Activated T-helper 1 cell treated with anti-CD3 and anti-CD28 coated beads, Interleukin-2, amount 50 U/mL, for 16 hours (primary cell): ENCODE measurements around the gene PDXDC1.
"Not testable (repeated sequence)": the region's sequence is repeated elsewhere in the genome, so short reads cannot be mapped to it uniquely, and the experiment has no call there.

Experiments used
- DNase-seq, 2 donors: peaks; one replicate each; pipeline ENCODE4 v3.0.0-alpha.2; 2020; ENCODE audit warnings: low read depth in 1 of 2, low spot score in 1 of 2

Gene PDXDC1

GRCh38 chr16:15132719-15133428 is 158.0 kb downstream of the PDXDC1 start:
- DNase-seq = not testable (repeated sequence)

DNA sequence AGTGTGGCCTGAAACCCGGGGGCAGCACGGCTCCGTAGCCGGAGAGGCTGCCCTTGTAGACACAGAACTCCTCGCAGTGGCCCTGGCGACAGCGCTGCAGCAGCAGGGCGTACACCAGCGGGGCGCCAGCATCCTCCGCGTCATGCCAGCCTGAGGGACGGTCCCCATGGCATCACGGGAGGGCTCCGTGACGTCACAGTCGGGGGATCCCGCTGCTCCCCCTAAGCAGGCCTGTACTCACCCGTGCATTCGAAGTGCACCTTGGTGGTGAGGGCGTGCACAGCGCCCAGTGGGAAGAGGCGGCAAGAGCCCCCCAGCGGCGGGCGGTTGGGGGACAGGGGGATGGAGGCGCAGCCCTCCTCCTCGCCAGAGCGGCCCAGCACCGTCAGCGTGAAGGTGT is 158.7 kb downstream of the PDXDC1 start:
- DNase-seq = not testable (repeated sequence)

DNA sequence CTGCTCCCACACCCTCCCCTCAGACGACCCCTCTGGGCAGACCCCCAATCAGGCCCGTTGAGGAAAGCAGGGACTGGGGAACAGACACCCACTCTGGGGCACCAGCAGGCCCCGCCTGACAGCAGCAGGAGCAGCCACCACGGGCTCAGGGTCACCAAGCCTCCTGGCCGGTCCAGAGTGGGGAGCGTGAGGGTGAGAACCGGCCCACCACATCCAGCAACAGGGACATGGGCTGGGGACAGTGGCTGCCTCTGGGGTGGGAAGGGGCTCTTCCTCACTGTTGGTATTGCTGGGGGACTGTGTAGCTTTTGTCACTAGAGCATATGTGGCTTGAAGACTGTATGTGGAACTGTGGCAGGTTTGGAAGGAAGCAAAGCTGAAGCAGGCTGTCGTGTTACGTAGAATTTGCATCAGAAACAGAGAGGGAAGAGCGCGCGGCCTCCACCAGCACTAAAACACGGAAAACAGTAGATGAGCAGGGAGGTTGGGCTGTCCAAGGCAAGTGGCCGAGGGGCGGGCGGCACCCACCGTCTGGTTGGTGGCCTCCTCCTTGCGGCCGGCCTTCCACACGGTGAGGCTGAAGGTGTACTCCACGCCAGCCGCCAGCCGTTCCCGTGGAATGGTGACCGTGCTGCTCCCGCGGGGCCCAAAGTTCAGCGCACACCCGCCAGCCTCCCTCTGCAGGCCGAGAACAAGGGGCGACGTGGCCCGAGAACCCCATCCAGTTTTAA is 160.1 kb downstream of the PDXDC1 start:
- DNase-seq = not testable (repeated sequence)

GRCh38 chr16:15135483-15136360 is 160.9 kb downstream of the PDXDC1 start:
- not testable (repeated sequence) for DNase-seq

DNA sequence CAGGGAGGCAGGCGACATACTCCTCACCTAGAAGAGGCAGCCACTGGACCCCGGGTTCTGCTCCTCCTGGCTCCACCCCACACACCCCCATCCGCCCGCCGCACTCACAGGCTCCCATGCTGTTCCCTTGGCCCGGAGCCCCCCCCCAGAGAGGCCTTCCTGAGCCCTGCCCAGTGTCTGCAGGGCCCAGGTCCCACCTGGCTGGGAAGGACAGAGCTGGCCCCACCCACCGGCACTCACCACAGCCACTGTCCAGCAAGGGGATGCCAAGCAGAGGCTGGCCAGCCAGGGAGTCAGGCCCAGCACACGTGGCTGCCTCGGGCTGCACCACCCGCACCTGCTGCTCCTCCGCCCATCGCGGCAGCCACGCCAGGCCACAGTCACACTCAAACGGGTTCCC is 162.7 kb downstream of the PDXDC1 start:
- DNase-seq = not testable (repeated sequence)

- not testable (repeated sequence) for DNase-seq
These were observed 165.9 kb downstream of the PDXDC1 start for GRCh38 chr16:15140444-15141365.

DNA sequence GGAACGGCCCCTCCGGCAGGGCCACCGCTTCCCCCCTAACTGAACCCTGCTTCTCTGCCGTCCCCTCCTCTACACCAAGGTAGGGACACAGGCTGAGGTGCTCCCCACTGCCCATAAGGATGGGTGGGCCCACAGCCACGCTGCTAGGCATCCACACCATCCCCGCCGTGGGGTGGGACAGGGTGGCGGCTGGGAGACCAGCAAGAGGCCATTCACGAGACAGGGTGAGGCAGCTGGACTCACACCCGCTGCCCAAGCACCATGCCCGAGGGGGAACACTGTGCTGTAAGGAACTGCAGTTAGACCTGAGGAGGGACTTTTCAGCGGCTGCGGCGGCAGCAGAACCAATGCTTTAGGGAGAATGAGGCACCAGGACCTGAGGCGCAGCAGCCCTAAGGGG is 166.8 kb downstream of the PDXDC1 start:
- no peak for DNase-seq

DNA sequence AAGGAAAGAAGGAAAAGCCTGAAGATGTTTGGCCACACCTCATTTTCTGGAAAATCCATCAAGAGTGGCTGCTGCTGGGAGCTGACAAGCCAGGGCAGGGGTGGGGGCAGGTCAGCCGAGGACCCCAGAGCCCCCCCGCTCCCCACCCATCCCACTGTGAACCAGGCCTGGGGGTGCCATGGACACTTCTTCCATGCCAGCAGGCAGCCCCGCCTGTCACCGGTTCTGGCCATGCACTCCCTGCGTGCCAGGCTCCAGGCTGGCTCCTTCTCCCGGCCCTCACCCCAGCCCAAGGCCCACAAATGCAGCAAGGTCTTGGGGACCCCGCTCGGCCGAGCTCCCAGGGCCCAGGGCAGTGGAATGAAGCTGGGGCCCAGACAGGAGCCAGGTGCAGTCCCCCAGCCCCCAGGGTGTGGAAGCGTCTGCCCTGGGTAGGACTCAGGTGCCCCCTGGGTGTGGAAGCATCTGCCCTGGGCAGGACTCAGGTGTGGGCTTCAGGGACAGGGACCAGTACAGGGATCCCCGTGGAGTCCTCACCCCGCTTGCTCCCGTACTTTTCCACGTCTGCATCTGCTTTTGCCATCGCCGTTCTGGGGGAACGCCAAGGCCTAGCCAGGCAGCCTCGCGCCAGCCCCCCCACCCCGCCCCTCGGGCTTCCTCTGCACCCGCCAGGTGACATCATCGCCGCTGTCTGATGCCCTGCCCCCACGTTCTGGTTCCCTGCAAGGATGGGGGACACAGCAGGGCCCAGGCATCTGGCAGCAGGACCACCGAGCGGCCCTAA is 167.5 kb downstream of the PDXDC1 start:
- DNase-seq = not testable (repeated sequence)

DNA sequence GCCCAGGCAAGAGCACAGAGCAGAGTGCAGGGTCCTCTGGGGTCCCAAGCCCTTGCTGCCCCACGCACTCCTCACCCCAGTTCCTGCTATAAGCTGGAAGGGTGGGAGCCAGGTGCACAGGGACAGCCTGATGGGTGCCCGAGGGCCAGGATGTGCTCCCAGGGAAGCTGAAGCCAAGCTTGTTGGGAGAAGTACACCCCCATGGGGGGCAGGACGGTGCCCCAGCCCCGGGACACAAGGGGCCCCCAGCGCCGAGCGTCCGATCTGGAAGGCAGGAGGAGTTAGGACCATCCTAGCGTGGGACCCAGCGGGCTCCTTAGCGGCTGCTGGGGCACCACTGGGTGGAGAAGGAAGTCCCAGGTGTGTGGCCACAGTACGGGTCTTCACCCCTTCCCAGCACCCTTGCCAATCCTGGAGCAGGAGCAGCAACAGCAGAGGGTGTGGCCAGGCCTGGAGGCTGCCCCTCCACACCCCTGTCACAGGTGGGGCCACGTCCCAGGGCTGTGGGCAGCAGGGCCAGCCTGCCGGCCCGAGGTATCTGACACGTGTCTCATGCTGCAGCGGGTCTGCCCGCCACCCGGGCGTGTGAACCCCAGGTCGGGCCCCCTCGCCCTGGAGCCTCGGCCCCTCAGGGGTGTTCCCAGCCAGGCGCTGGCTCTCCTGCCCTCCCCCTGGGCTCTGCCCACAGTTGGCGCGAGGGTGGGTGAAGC is 168.2 kb downstream of the PDXDC1 start:
- DNase-seq = not testable (repeated sequence)

GRCh38 chr16:15143601-15144091 is 168.8 kb downstream of the PDXDC1 start:
- not testable (repeated sequence) for DNase-seq

DNA sequence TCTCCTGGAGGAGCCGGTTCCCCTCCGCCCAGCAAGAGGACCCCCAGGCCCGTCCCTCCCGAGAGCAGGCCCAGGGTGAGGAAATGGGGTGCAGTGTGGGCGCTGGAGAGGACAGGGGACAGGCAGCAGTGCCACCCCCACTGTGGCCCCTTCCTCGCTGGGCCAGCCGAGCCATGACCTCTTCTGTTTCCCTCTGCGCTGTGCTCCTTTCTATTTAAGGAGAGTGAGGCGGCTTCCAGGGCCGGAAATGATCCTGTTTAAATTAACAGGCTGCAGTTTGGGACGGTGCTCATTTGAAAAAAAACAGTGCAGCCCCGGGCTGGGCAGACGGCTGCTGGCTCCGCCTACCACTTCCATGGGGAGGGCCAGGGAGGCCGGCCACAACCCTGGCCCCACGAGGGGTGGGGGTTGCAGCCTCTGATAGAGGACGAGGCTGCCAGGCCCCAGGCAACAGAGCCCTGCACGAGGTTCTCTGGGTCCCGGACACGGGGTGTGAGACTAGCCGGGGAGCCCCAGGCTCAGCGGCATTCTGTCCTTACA is 169.3 kb downstream of the PDXDC1 start:
- not testable (repeated sequence) for DNase-seq

DNA sequence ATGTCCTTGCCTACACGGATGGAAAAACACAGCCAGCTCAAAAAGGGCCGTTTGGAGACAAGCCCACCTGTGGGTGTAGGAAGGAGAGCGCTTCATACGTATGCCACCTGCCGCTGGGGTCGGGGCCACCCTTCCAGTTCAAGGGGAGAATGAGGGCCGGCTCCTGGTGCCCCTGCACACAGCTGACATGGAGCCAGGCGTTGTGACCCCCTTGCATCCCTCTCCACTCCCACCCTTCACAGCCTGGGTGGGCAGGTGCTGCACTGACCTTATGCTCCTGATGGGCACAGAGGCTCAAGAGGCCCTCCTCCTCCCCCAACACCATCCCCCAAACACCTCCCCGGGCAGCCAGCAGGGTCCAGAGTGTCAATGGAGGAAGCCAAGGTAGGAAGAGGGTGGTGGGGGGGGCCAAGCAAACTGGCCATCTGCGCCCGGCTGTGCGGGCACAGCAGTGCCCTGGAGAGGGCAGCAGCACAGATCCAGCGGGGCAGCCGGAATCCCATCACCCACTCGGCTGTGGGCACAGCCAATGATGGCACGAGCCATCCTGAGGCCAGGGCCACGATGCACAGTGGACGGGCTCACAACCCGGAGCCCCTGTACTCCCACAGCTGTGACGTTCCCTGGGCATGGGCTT is 170.1 kb downstream of the PDXDC1 start:
- not testable (repeated sequence) for DNase-seq

- DNase-seq = not testable (repeated sequence)
These were observed 170.8 kb downstream of the PDXDC1 start for GRCh38 chr16:15145418-15146263.

- not testable (repeated sequence) for DNase-seq
These were observed 171.4 kb downstream of the PDXDC1 start for GRCh38 chr16:15146264-15146662.

- not testable (repeated sequence) for DNase-seq
These were observed 174.0 kb downstream of the PDXDC1 start for GRCh38 chr16:15148831-15149230.

- not testable (repeated sequence) for DNase-seq
These were observed 174.4 kb downstream of the PDXDC1 start for GRCh38 chr16:15149260-15149659.

DNA sequence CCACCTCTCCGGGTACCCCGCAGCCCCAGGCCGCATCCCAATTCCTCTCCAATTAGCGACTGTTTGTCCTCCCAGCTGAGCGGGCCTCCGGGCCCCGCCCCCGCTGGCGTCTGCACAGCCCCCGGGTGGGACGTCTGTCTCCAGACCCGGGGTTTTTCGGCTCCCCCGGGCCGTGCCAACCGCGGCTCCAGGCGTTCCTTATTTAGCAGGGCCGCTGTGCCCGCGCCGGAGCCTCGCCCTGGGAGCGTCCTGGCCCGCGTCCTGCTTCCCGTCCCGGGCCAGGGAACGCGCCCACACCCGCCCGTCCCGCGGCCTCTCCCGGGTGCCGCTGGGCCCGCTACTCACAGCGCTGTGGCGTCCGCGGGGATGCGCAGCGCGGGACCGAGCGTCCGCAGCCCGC is 179.2 kb downstream of the PDXDC1 start:
- DNase-seq = not testable (repeated sequence)
